GM19023 (cell line): ENCODE data around the gene TIGD6.
"Not testable (repeated sequence)": the region's sequence is repeated elsewhere in the genome, so short reads cannot be mapped to it uniquely, and the experiment has no call there.

ENCODE experiments used
- ATAC-seq: cut with Tn5 transposase; IDR thresholded peaks from one replicate; pipeline ENCODE4 v1.9.1; 2021; ENCODE audit warnings: mild to moderate bottlenecking, moderate library complexity; ENCODE audit not compliant: unreplicated experiment

The TIGD6 gene

GRCh38 chr5:149943177-149943949 is 57.1 kb downstream of the TIGD6 start:
- ATAC-seq: not testable (repeated sequence)
